Measurements from ENCODE around the gene CMTM8. TPM values are rescaled to one million over a fixed set of nuclear protein-coding genes. Genes with fewer than 3 reads are reported as not detected.

CMTM8 gene
- total and polyA plus RNA-seq, 10 of the 15 experiments (the other 5 are each of a cell fraction or from before 2014, with no cell fraction given) = 0.11 to 0.23 TPM; not detected in 8

- H3K4me2 ChIP-seq (ENCODE audit: control insufficient read depth, insufficient read depth) = no peak overlapping the region
- in situ Hi-C loops (cut with MboI) = no loop called here
- no peak overlapping the region for H3K27ac ChIP-seq (ENCODE audit: control insufficient read depth, insufficient read depth)
- ATAC-seq = peak; percentile 78
- no peaks in the 10 kb centered on the region for H3K9me3 ChIP-seq (replicated peaks; ENCODE audit: control insufficient read depth, insufficient read depth, low read length)
- RAD21 ChIA-PET (ENCODE audit: unreplicated experiment) = interaction anchor here (0.6 to 1.3 kb wide), 5 partner anchors 11 to 1197 kb away, joined by 3 to 4 read pairs (median 3); no protein-coding TSS in a partner anchor
- no peak overlapping the region for H3K4me3 ChIP-seq
- intact Hi-C loops (cut with micrococcal nuclease; ENCODE audit: unreplicated experiment) = no loop called here
- WGBS (ENCODE audit: insufficient coverage, insufficient replicate concordance, low lambda C conversion rate, missing lambda C conversion rate) = 10% methylated on average over 5 of the region's 5 CpGs
- H3K4me1 ChIP-seq (ENCODE audit: control insufficient read depth, insufficient read depth, low read length) = peaks cover 4% of the 10 kb centered on the region
- H3K9ac ChIP-seq (ENCODE audit: control insufficient read depth, insufficient read depth, low read length) = no peak overlapping the region
- FAIRE-seq = no peak
- SMC1A ChIA-PET (ENCODE audit: uncharacterized antibody, unreplicated experiment) = interaction anchor here (1.2 kb wide), 1 partner anchor 65 kb away, joined by 3 read pairs; no protein-coding TSS in a partner anchor
- no peak overlapping the region for H2AFZ ChIP-seq (ENCODE audit: control insufficient read depth, low read depth, low read length)
- DNase-seq (ENCODE audit: low read depth, low spot score) = peak; percentile 2
- BruUV-seq (replicated peaks) = no TSS peak
- H3K27me3 ChIP-seq (replicated peaks in 1 of 2; ENCODE audit: control insufficient read depth in 2 of 2, insufficient read depth in 2 of 2, low read length in 1 of 2) = peaks cover 0 to 3% of the 10 kb centered on the region in 2 experiments; a peak in 1 of 4 replicates
- no peaks in the 10 kb centered on the region for H3K79me2 ChIP-seq (ENCODE audit: control insufficient read depth, insufficient read depth, low read length)
- H3K36me3 ChIP-seq (ENCODE audit: control insufficient read depth in 2 of 2, insufficient read depth in 2 of 2, low read length in 1 of 2) = no peaks in the 10 kb centered on the region
- POLR2A ChIA-PET = no interaction called here
- CTCF ChIA-PET = interaction anchor here (1.0 to 1.7 kb wide), 4 partner anchors 14 to 268 kb away, joined by 3 to 7 read pairs (median 4); no protein-coding TSS in a partner anchor
- H4K20me1 ChIP-seq (ENCODE audit: control insufficient read depth, insufficient read depth) = no peaks in the 10 kb centered on the region
- TF ChIP-seq JUND (IDR thresholded peaks at IDR 0.05; ENCODE audit: low read depth, low read length) = no peak
- 0 out of 2 replicates have a peak, but pooled peaks have one; percentile 24 for TF ChIP-seq MTA2 (IDR thresholded peaks at IDR 0.05; ENCODE audit: low read depth)
- peak; percentile 18 to 23; a peak in 2 of 4 replicates for TF ChIP-seq IKZF2 (IDR thresholded peaks at IDR 0.05)
- no peak for TF ChIP-seq YY1 (IDR thresholded peaks at IDR 0.05; ENCODE audit: low read depth, low read length)
- no peak for TF ChIP-seq E2F4 (IDR thresholded peaks at IDR 0.05; ENCODE audit: low read depth, low read length)
- TF ChIP-seq SUPT20H (IDR thresholded peaks at IDR 0.05; ENCODE audit: borderline replicate concordance, control insufficient read depth, low read depth, low read length) = no peak
- TF ChIP-seq TCF3 (IDR thresholded peaks at IDR 0.05; ENCODE audit: borderline replicate concordance, insufficient read depth, low read depth, low read length) = no peak
- TF ChIP-seq EZH2 (IDR thresholded peaks at IDR 0.05; ENCODE audit: borderline replicate concordance, control insufficient read depth, low read depth, low read length) = no peak
- TF ChIP-seq MXI1 (IDR thresholded peaks at IDR 0.05; ENCODE audit: low read depth, low read length) = no peak
- no peak for TF ChIP-seq SREBF2 (IDR thresholded peaks at IDR 0.05; ENCODE audit: low read length)
- TF ChIP-seq IKZF1 (conservative IDR thresholded peaks at IDR 0.05) = peak; percentile 41
- no peak for TF ChIP-seq ZBTB33 (IDR thresholded peaks at IDR 0.05)
- no peak for TF ChIP-seq FOS (IDR thresholded peaks at IDR 0.05; ENCODE audit: borderline replicate concordance, extremely low read depth, insufficient read length)
- no peak for TF ChIP-seq EED (IDR thresholded peaks at IDR 0.05; ENCODE audit: low read depth)
- TF ChIP-seq MYC (IDR thresholded peaks at IDR 0.05; ENCODE audit: insufficient read depth, insufficient read length, insufficient replicate concordance, low read length, severe bottlenecking) = no peak
- no peak for TF ChIP-seq RAD21 (IDR thresholded peaks at IDR 0.05; ENCODE audit: insufficient read depth, low read depth, low read length)
- TF ChIP-seq NFXL1 (IDR thresholded peaks at IDR 0.05; ENCODE audit: borderline replicate concordance) = no peak
- TF ChIP-seq POLR2A (IDR thresholded peaks at IDR 0.05; ENCODE audit: low read depth, low read length) = no peak
- no peak for TF ChIP-seq PML (IDR thresholded peaks at IDR 0.05; ENCODE audit: low read length)
- TF ChIP-seq JUNB (IDR thresholded peaks at IDR 0.05) = peak; percentile 52
Observed at GRCh38 chr3:32309654-32310242, 71.3 kb downstream of the CMTM8 start.
